Coronary artery (tissue), 2 donors: ENCODE measurements around the gene GPR52.

Experiments used
- DNase-seq: peaks from one replicate; pipeline ENCODE4 v3.0.0-alpha.2; 2017; ENCODE audit warnings: low spot score
- H3K27ac ChIP-seq, 2 donors: fragments of 200-600 bp; sonication (generic); one replicate each; pipeline ENCODE4 v1.5.1; 2016 to 2019
- H3K4me3 ChIP-seq: fragments of 200-600 bp; sonication (generic); 2 replicates; pipeline ENCODE4 v1.5.1; 2016; ENCODE audit warnings: mild to moderate bottlenecking, moderate library complexity
- TF ChIP-seq, protein P1 (sequence below): fragments of 200-600 bp; sonication (generic); IDR thresholded peaks from one replicate; pipeline ENCODE4 v1.5.1; 2019; ENCODE audit warnings: antibody characterized with exemption

The GPR52 gene

DNA sequence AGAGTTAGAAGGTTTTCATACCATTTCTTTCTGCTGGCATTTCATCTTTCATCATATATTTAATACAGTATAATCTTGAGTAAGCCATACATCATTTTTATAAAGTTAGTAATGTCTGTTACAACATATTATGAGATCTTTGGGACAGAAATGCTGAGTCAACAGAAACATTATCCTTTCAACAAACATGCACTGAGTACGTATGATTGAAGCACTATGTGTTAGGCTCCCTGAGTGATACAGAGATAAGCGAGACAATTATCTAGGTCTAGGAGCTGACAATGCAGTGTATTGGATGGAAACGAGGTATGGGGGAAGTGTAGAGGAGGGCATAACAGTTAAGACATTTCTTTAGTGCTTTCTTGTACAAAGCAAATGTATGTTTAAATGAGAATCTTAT lies 19.7 kb upstream of the GPR52 start:
- TF ChIP-seq, protein P1, sequence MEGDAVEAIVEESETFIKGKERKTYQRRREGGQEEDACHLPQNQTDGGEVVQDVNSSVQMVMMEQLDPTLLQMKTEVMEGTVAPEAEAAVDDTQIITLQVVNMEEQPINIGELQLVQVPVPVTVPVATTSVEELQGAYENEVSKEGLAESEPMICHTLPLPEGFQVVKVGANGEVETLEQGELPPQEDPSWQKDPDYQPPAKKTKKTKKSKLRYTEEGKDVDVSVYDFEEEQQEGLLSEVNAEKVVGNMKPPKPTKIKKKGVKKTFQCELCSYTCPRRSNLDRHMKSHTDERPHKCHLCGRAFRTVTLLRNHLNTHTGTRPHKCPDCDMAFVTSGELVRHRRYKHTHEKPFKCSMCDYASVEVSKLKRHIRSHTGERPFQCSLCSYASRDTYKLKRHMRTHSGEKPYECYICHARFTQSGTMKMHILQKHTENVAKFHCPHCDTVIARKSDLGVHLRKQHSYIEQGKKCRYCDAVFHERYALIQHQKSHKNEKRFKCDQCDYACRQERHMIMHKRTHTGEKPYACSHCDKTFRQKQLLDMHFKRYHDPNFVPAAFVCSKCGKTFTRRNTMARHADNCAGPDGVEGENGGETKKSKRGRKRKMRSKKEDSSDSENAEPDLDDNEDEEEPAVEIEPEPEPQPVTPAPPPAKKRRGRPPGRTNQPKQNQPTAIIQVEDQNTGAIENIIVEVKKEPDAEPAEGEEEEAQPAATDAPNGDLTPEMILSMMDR, result no peak
- Histone ChIP-seq H3K27ac (no peak overlapping the region), H3K4me3 (no peak overlapping the region)
- no peak for DNase-seq

DNA sequence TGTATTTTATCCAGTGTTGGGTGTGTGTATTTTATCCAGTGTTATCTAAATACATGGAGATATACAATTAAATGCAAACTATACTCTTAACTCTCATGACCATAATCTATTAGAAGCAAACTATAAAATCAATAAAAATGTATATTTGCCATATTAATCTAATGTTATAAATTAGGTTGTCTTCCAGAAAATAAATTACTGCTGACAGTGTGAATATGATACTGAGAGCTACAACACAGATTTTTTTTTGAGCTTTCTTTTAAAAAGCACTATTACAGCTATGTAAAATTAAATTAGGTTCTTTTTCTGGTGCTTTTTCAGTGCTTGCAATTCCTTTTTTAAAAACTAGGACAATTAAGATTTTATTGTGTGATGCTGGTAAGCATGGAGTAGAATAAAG lies 19.0 kb upstream of the GPR52 start:
- TF ChIP-seq, protein P1, result no peak
- Histone ChIP-seq H3K27ac (no peak overlapping the region), H3K4me3 (no peak overlapping the region)
- DNase-seq, result no peak

GRCh38 chr1:174433451-174433850 lies 14.3 kb upstream of the GPR52 start:
- TF ChIP-seq, protein P1, result no peak
- Histone ChIP-seq H3K27ac (no peak overlapping the region), H3K4me3 (no peak overlapping the region)
- no peak for DNase-seq

- Histone ChIP-seq H3K27ac (no peak overlapping the region), H3K4me3 (no peak overlapping the region)
- DNase-seq, result no peak
- TF ChIP-seq, protein P1, result no peak
Measured at GRCh38 chr1:174445351-174445750, 2.4 kb upstream of the GPR52 start.

GRCh38 chr1:174445817-174446216 lies 1.9 kb upstream of the GPR52 start:
- no peak for DNase-seq
- Histone ChIP-seq H3K4me3 (no peak overlapping the region), H3K27ac (no peak overlapping the region)
- TF ChIP-seq, protein P1, result no peak

- TF ChIP-seq, protein P1, result no peak
- H3K27ac ChIP-seq, result no peak overlapping the region
- no peak overlapping the region for H3K4me3 ChIP-seq
- DNase-seq, result no peak
Measured at GRCh38 chr1:174448531-174448883, 743 bp downstream of the GPR52 start.

DNA sequence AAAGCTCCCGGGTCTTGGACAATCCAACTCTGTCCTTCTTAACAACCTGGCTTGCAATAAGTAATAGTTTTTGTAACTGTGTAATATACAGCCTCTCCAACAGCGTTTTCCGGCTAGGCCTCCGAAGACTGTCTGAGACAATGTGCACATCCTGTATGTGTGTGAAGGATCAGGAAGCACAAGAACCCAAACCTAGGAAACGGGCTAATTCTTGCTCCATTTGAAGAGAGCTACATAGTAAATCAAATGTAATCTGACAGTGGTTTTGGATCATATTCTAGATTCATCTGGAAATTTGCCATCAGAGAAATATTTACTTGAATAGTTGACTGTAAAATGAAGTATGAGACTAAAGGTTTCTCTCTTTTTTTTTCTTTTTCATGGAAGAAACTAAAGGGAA lies 1.2 kb downstream of the GPR52 start:
- Histone ChIP-seq H3K4me3 (no peak overlapping the region), H3K27ac (no peak overlapping the region)
- DNase-seq, result no peak
- TF ChIP-seq, protein P1, result no peak
